Endodermal cell (in vitro differentiated cells): Measurements from ENCODE around the gene KCNJ16. TPM values are rescaled to one million over a fixed set of nuclear protein-coding genes. Genes with fewer than 3 reads are reported as not detected.

ENCODE experiments used
- DNase-seq: peaks from one replicate; pipeline ENCODE4 v3.0.0-alpha.2; 2017
- H3K27ac ChIP-seq: 2 replicates; pipeline ENCODE4 v1.5.1; 2013; ENCODE audit warnings: mild to moderate bottlenecking, low read depth, low read length, moderate library complexity
- H3K27me3 ChIP-seq: 2 replicates; pipeline ENCODE4 v1.6.1; 2013; ENCODE audit warnings: mild to moderate bottlenecking, low read length, moderate library complexity; ENCODE audit not compliant: insufficient read depth, control insufficient read depth, poor library complexity, severe bottlenecking
- H3K36me3 ChIP-seq: 2 replicates; pipeline ENCODE4 v1.7.0; 2013; ENCODE audit warnings: mild to moderate bottlenecking, low read length, moderate library complexity; ENCODE audit not compliant: control insufficient read depth, insufficient read depth
- H3K4me1 ChIP-seq: one replicate; pipeline ENCODE4 v1.7.0; 2013; ENCODE audit warnings: low read length; ENCODE audit not compliant: control insufficient read depth, insufficient read depth
- H3K4me3 ChIP-seq: 2 replicates; pipeline ENCODE4 v1.5.1; 2013; ENCODE audit warnings: mild to moderate bottlenecking, low read length, moderate library complexity
- H3K9ac ChIP-seq: 2 replicates; pipeline ENCODE4 v1.6.1; 2013; ENCODE audit warnings: mild to moderate bottlenecking, low read length, moderate library complexity; ENCODE audit not compliant: poor library complexity, severe bottlenecking; ENCODE audit errors: extremely low read depth
- H3K9me3 ChIP-seq: 2 replicates; pipeline ENCODE4 v1.6.1; 2013; ENCODE audit warnings: mild to moderate bottlenecking, low read length, moderate library complexity; ENCODE audit not compliant: control insufficient read depth
- H3K27ac Mint-ChIP-seq: 2 replicates; pipeline ENCODE4 v1.8.0; 2020; ENCODE audit warnings: mixed read lengths
- H3K27me3 Mint-ChIP-seq: 2 replicates; pipeline ENCODE4 v1.8.0; 2021; ENCODE audit warnings: mild to moderate bottlenecking, mixed read lengths; ENCODE audit not compliant: insufficient read depth
- H3K36me3 Mint-ChIP-seq: 2 replicates; pipeline ENCODE4 v1.8.0; 2020; ENCODE audit warnings: low read depth, mixed read lengths
- H3K4me1 Mint-ChIP-seq: 2 replicates; pipeline ENCODE4 v1.8.0; 2020; ENCODE audit warnings: mixed read lengths
- H3K4me3 Mint-ChIP-seq: 2 replicates; pipeline ENCODE4 v1.8.0; 2020; ENCODE audit warnings: mild to moderate bottlenecking, moderate library complexity, mixed read lengths
- H3K9me3 Mint-ChIP-seq: 2 replicates; pipeline ENCODE4 v1.8.0; 2020; ENCODE audit warnings: mild to moderate bottlenecking, mixed read lengths
- WGBS, 2 experiments: methylation state at CpG; one replicate each; pipeline versions ENCODE4 v1.1.5 to v1.1.7; 2013; ENCODE audit warnings: missing lambda C conversion rate in 2 of 2, mixed read lengths in 1 of 2; ENCODE audit not compliant: insufficient coverage in 1 of 2, insufficient read length in 1 of 2; 5-methylcytosine and 5-hydroxymethylcytosine counted together
- total RNA-seq, 2 donors: library from RNA; stranded (reverse); fragmentation: NEBNext Ultra II Directional in 1 of 2; extraction: Animal tissue kit (Norgen Biotek cat#: 25700) in 1 of 2; gene quantifications; 2 replicates in 1 of 2; 3 replicates in 1 of 2; pipeline ENCODE4 v1.2.1, GENCODE V29; 2021
- TF ChIP-seq, protein P1 (sequence below): fragments of 200-600 bp; sonication (generic); conservative IDR thresholded peaks from 2 replicates; pipeline ENCODE4 v1.5.0; 2021; ENCODE audit warnings: antibody characterized with exemption, mild to moderate bottlenecking

The KCNJ16 gene
- total RNA-seq, 2 donors from 2014 or later = 0.68 to 1.5 TPM

DNA sequence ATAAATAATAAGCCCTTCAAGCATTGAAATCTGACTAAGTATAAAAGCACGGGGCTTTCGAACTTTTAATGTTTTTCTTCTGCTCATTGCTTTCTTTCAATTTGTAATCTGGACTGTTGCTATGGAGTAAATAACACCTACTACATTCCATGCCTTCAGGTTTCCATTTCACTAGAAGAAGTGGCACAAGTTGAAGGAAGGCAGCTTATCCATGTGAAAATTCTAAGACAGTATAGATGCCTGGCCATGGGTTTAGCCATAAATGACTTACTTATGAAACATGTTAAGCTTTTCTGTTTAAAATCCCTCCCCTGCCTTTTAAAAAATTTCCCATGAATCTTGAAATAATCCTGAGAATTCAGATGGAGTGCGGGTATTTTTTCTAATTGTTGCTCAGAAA is 30.6 kb downstream of the KCNJ16 start:
- H3K27ac ChIP-seq = no peak overlapping the region
- Mint-ChIP-seq H3K4me3 (no peak overlapping the region), H3K36me3 (no peaks in the 10 kb centered on the region), H3K9me3 (no peaks in the 10 kb centered on the region), H3K4me1 (peaks cover 12% of the 10 kb centered on the region), H3K27ac (no peak overlapping the region), H3K27me3 (peaks cover 8% of the 10 kb centered on the region)
- WGBS, 2 experiments = 90 to 100% methylated on average over 3 of the region's 3 CpGs
- H3K36me3 ChIP-seq = no peaks in the 10 kb centered on the region
- TF ChIP-seq, protein P1, sequence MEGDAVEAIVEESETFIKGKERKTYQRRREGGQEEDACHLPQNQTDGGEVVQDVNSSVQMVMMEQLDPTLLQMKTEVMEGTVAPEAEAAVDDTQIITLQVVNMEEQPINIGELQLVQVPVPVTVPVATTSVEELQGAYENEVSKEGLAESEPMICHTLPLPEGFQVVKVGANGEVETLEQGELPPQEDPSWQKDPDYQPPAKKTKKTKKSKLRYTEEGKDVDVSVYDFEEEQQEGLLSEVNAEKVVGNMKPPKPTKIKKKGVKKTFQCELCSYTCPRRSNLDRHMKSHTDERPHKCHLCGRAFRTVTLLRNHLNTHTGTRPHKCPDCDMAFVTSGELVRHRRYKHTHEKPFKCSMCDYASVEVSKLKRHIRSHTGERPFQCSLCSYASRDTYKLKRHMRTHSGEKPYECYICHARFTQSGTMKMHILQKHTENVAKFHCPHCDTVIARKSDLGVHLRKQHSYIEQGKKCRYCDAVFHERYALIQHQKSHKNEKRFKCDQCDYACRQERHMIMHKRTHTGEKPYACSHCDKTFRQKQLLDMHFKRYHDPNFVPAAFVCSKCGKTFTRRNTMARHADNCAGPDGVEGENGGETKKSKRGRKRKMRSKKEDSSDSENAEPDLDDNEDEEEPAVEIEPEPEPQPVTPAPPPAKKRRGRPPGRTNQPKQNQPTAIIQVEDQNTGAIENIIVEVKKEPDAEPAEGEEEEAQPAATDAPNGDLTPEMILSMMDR = no peak
- no peaks in the 10 kb centered on the region for H3K9me3 ChIP-seq
- no peaks in the 10 kb centered on the region for H3K4me1 ChIP-seq
- H3K4me3 ChIP-seq = no peak overlapping the region
- no peak overlapping the region for H3K9ac ChIP-seq
- H3K27me3 ChIP-seq = peaks cover 3% of the 10 kb centered on the region
- DNase-seq = no peak

DNA sequence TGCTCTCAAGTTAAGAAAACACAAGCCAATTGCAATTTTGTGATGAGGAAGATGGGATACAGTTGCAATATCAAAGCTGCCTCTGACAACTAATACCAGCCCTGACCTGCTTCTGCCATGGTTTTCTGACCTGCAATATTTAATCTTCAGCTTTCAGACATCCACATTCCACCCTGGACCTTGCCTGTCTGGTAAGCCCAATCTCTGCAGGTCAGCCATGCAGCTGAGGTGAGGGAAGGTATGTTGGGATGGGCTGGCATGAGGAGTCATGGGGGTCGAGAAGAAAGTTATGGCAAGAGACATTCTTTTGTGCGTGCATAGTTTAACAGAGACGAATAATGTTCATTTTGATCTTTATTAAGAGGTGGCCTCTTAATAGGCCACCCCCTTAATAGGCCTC is 31.5 kb downstream of the KCNJ16 start:
- 100% methylated on average over 3 of the region's 3 CpGs; no CpG with 5 or more reads in 1 of the 2 experiments for WGBS, 2 experiments
- Mint-ChIP-seq H3K27ac (no peak overlapping the region), H3K9me3 (no peaks in the 10 kb centered on the region), H3K4me3 (no peak overlapping the region), H3K4me1 (peaks cover 12% of the 10 kb centered on the region), H3K27me3 (peaks cover 12% of the 10 kb centered on the region), H3K36me3 (no peaks in the 10 kb centered on the region)
- no peaks in the 10 kb centered on the region for H3K9me3 ChIP-seq
- DNase-seq = no peak
- H3K9ac ChIP-seq = no peak overlapping the region
- H3K27ac ChIP-seq = no peak overlapping the region
- TF ChIP-seq, protein P1 = no peak
- H3K4me1 ChIP-seq = no peaks in the 10 kb centered on the region
- H3K36me3 ChIP-seq = no peaks in the 10 kb centered on the region
- no peak overlapping the region for H3K4me3 ChIP-seq
- peaks cover 12% of the 10 kb centered on the region for H3K27me3 ChIP-seq

DNA sequence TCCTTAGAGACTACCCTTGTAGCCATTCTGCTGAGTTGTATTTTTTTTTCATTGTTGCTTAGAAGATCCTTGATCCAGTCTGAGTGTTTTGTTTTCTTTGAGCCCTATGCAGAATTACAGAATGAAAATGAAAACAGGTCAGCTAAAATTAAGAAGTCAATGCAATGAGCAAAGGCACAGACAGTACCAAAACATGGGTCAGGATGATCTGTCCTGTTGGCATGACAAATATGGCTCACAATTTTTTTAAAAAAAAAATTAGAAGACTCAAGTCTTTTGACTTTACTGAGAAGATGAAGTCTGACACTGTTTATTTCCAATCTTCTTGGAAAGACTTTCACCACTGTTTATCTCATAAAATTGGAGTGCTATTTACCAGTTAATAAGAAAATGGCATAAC is 32.4 kb downstream of the KCNJ16 start:
- no peak overlapping the region for H3K4me3 Mint-ChIP-seq
- DNase-seq = no peak
- Histone ChIP-seq H3K4me1 (no peaks in the 10 kb centered on the region), H3K9me3 (no peaks in the 10 kb centered on the region), H3K27ac (no peak overlapping the region), H3K4me3 (no peak overlapping the region), H3K9ac (no peak overlapping the region), H3K27me3 (peaks cover 21% of the 10 kb centered on the region), H3K36me3 (no peaks in the 10 kb centered on the region)
- peaks cover 18% of the 10 kb centered on the region for H3K27me3 Mint-ChIP-seq
- TF ChIP-seq, protein P1 = no peak
- H3K36me3 Mint-ChIP-seq = no peaks in the 10 kb centered on the region
- no peak overlapping the region for H3K27ac Mint-ChIP-seq
- H3K9me3 Mint-ChIP-seq = no peaks in the 10 kb centered on the region
- H3K4me1 Mint-ChIP-seq = peaks cover 12% of the 10 kb centered on the region
